B cell (primary cell): ENCODE results near the gene CSTF1.

Source experiments
- EZH2 ChIP-seq: IDR thresholded peaks from 2 replicates; pipeline ENCODE4 v1.6.1; 2012; ENCODE audit warnings: borderline replicate concordance, low read depth, mild to moderate bottlenecking, moderate library complexity, low read length; ENCODE audit not compliant: insufficient read depth, poor library complexity, severe bottlenecking
- TF ChIP-seq, protein P1 (sequence below): fragments of 200-600 bp; IDR thresholded peaks from one replicate; pipeline ENCODE4 v1.8.0; 2022; ENCODE audit warnings: antibody characterized with exemption, mild to moderate bottlenecking

DNA sequence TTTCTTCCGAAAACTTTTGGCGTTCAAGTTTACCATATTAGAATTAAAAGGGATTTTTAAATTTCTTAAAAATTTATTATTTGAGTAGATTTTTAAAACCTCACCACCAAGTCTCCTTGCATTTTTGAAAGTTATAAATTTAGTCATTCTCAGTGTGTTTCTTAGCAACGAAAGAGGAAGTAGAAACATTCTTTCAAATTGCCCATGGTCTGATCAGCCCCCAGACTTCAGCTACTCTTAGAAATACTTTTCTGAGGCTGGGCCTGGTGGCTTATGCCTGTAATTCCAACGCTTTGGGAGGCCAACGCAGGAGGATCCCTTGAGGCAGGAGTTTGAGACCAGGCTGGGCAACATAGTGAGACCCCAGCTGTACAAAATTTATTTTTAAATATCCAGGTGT is 60.9 kb downstream of the CSTF1 start:
- TF ChIP-seq, protein P1, sequence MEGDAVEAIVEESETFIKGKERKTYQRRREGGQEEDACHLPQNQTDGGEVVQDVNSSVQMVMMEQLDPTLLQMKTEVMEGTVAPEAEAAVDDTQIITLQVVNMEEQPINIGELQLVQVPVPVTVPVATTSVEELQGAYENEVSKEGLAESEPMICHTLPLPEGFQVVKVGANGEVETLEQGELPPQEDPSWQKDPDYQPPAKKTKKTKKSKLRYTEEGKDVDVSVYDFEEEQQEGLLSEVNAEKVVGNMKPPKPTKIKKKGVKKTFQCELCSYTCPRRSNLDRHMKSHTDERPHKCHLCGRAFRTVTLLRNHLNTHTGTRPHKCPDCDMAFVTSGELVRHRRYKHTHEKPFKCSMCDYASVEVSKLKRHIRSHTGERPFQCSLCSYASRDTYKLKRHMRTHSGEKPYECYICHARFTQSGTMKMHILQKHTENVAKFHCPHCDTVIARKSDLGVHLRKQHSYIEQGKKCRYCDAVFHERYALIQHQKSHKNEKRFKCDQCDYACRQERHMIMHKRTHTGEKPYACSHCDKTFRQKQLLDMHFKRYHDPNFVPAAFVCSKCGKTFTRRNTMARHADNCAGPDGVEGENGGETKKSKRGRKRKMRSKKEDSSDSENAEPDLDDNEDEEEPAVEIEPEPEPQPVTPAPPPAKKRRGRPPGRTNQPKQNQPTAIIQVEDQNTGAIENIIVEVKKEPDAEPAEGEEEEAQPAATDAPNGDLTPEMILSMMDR = no peak
- no peak for TF ChIP-seq EZH2
